ENCODE results near the gene DNAJB13. TPM values are rescaled to one million over a fixed set of nuclear protein-coding genes. Genes with fewer than 3 reads are reported as not detected.

DNAJB13 gene
- total and polyA plus RNA-seq, 2 of the 13 experiments (the other 11 are each of a cell fraction or from before 2014, with no cell fraction given) = 2.3 TPM; not detected in 1

DNA sequence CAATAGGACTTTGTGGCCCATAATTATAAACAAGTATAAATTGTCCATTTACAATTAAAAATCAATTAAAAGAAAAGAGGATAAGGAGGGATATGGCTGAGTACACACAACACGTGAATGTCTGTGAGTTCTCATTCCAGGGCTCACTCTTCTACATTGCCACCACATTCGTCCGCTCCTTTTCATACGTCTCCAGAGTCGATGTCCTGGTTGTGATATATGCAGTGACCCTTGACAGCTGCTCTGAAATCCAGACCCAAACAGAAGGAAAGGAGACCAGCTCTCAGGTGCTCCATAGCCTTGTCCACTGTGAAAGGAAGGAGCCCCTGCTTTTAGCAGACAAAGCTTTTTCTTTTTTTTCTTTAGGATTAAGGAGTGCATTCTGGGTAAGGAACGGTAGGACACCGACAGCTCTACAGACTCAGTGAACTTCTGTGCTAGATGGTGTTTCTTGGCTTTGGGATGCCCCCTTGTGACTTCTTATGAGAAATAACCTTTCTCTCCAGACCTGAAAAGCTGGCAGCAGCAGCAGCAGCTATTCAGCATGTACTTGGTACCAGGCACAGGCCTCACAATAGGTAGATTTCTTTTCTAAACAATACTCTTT lies 19.7 kb upstream of the DNAJB13 start:
- Histone ChIP-seq H3K9ac (ENCODE audit: insufficient read depth, low read depth, low read length) (no peak overlapping the region), H4K20me1 (ENCODE audit: insufficient read depth, low read length) (no peaks in the 10 kb centered on the region), H2AFZ (ENCODE audit: low read length) (no peak overlapping the region), H3K4me2 (ENCODE audit: low read depth, low read length) (no peak overlapping the region), H3K4me3 (replicated peaks in 1 of 3; ENCODE audit: insufficient read depth in 1 of 3, low read depth in 2 of 3, low read length in 3 of 3) (no peak overlapping the region), H3K27me3 (ENCODE audit: control insufficient read depth in 1 of 2, insufficient read depth in 2 of 2, low read length in 2 of 2) (no peaks in the 10 kb centered on the region; a peak in 1 of 5 replicates), H3K27ac (ENCODE audit: extremely low read length, insufficient read depth, low read length) (no peak overlapping the region), H3K4me1 (ENCODE audit: insufficient read depth, low read length) (no peaks in the 10 kb centered on the region), H3K36me3 (replicated peaks in 1 of 2; ENCODE audit: control insufficient read depth in 1 of 2, insufficient read depth in 2 of 2, low read length in 2 of 2) (peaks cover 15 to 29% of the 10 kb centered on the region in 2 experiments), H3K79me2 (ENCODE audit: insufficient read depth, low read length) (no peaks in the 10 kb centered on the region), H3K9me3 (ENCODE audit: low read length) (no peaks in the 10 kb centered on the region)
- 0 out of 2 replicates have a peak, but pooled peaks have one; percentile 46 for TF ChIP-seq SMAD9 (CRISPR knock-in tag; IDR thresholded peaks at IDR 0.05)
- TF ChIP-seq, protein P1, sequence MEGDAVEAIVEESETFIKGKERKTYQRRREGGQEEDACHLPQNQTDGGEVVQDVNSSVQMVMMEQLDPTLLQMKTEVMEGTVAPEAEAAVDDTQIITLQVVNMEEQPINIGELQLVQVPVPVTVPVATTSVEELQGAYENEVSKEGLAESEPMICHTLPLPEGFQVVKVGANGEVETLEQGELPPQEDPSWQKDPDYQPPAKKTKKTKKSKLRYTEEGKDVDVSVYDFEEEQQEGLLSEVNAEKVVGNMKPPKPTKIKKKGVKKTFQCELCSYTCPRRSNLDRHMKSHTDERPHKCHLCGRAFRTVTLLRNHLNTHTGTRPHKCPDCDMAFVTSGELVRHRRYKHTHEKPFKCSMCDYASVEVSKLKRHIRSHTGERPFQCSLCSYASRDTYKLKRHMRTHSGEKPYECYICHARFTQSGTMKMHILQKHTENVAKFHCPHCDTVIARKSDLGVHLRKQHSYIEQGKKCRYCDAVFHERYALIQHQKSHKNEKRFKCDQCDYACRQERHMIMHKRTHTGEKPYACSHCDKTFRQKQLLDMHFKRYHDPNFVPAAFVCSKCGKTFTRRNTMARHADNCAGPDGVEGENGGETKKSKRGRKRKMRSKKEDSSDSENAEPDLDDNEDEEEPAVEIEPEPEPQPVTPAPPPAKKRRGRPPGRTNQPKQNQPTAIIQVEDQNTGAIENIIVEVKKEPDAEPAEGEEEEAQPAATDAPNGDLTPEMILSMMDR (CRISPR knock-in tag; IDR thresholded peaks at IDR 0.05) = peak; percentile 65
- peak; percentile 82 for TF ChIP-seq STAG1 (CRISPR knock-in tag; IDR thresholded peaks at IDR 0.05)
- TF ChIP-seq SMC3 (IDR thresholded peaks at IDR 0.05; ENCODE audit: low read length) = peak; percentile 22; the same call in 1 of the 2 replicates
- no peak for TF ChIP-seq ZNF333 (CRISPR knock-in tag; IDR thresholded peaks at IDR 0.05; ENCODE audit: borderline replicate concordance)
- no peak for TF ChIP-seq ZKSCAN8 (CRISPR knock-in tag; IDR thresholded peaks at IDR 0.05; ENCODE audit: borderline replicate concordance)
- peak; percentile 64 for TF ChIP-seq ZNF143 (CRISPR knock-in tag; IDR thresholded peaks at IDR 0.05)
- DNase-seq (ENCODE audit: low spot score) (peak; percentile 50), ATAC-seq (peak; percentile 72), FAIRE-seq (peak; percentile 67)
- intact Hi-C loops (cut with micrococcal nuclease; ENCODE audit: unreplicated experiment) (loop anchor here (5.0 kb wide), 3 partner anchors 454 to 529 kb away; no protein-coding TSS in a partner anchor), in situ Hi-C loops (cut with HindIII; ENCODE audit: extremely low pct_ligation_motif_present, low pct_unique_long_range_greater_than_20kb) (no loop called here)
- ChIA-PET CTCF (ENCODE audit: low intra/inter-chr PET ratio, low total read pairs) (no interaction called here), POLR2A (interaction anchor here (1.0 kb wide), 1 partner anchor 62 kb away, joined by 3 read pairs; no protein-coding TSS in a partner anchor)
- 83% methylated on average over 7 of the region's 7 CpGs for WGBS (ENCODE audit: low lambda C conversion rate)
- BruUV-seq (replicated peaks) = no TSS peak

Measured in HepG2 (cell line).